Measurements from ENCODE around the gene IL17RB.

DNA sequence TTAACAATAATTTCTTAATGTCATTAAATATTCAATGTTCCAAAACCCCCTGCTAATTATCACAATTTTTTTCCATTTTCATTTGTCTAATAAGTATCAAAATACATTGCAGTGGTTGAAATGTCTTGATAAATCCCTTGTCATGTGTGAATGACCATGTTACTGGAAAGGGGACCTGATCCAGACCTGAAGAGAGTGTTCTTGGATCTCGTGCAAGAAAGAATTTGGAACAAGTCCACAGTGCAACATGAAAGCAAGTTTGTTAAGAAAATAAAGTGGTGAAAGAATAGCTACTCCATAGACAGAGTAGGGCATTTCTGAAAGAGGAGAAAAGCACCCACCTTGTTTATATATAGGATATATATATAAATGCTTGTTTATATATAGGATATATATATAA is 55.7 kb downstream of the IL17RB start:
- TF ChIP-seq, protein P1, sequence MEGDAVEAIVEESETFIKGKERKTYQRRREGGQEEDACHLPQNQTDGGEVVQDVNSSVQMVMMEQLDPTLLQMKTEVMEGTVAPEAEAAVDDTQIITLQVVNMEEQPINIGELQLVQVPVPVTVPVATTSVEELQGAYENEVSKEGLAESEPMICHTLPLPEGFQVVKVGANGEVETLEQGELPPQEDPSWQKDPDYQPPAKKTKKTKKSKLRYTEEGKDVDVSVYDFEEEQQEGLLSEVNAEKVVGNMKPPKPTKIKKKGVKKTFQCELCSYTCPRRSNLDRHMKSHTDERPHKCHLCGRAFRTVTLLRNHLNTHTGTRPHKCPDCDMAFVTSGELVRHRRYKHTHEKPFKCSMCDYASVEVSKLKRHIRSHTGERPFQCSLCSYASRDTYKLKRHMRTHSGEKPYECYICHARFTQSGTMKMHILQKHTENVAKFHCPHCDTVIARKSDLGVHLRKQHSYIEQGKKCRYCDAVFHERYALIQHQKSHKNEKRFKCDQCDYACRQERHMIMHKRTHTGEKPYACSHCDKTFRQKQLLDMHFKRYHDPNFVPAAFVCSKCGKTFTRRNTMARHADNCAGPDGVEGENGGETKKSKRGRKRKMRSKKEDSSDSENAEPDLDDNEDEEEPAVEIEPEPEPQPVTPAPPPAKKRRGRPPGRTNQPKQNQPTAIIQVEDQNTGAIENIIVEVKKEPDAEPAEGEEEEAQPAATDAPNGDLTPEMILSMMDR (IDR thresholded peaks at IDR 0.05), result no peak
- TF ChIP-seq POLR2AphosphoS5 (IDR thresholded peaks at IDR 0.05; ENCODE audit: insufficient read depth in 1 of 2, low read depth in 1 of 2), result no peak
- no peak for TF ChIP-seq POLR2A (IDR thresholded peaks at IDR 0.05)
